KOPT-K1 (cell line): ENCODE measurements around the gene GRK3.
A peak's percentile ranks its signal among the peaks of the same experiment; 100 is the strongest.

Source experiments
- H3K27ac ChIP-seq: fragments of 200-600 bp; sonication (generic); 2 replicates; pipeline ENCODE4 v1.5.1; 2016; ENCODE audit warnings: antibody characterized with exemption, mild to moderate bottlenecking, low read depth, low read length; ENCODE audit not compliant: poor library complexity, severe bottlenecking
- H3K36me3 ChIP-seq: fragments of 200-600 bp; sonication (generic); 2 replicates; pipeline ENCODE4 v1.5.1; 2017; ENCODE audit warnings: antibody characterized with exemption, mild to moderate bottlenecking, low read length, moderate library complexity; ENCODE audit not compliant: insufficient read depth
- H3K9me3 ChIP-seq: fragments of 200-600 bp; sonication (generic); 2 replicates; pipeline ENCODE4 v1.5.1; 2017; ENCODE audit warnings: antibody characterized with exemption, low read length, mild to moderate bottlenecking; ENCODE audit not compliant: insufficient read depth, poor library complexity, severe bottlenecking

GRK3 gene

DNA sequence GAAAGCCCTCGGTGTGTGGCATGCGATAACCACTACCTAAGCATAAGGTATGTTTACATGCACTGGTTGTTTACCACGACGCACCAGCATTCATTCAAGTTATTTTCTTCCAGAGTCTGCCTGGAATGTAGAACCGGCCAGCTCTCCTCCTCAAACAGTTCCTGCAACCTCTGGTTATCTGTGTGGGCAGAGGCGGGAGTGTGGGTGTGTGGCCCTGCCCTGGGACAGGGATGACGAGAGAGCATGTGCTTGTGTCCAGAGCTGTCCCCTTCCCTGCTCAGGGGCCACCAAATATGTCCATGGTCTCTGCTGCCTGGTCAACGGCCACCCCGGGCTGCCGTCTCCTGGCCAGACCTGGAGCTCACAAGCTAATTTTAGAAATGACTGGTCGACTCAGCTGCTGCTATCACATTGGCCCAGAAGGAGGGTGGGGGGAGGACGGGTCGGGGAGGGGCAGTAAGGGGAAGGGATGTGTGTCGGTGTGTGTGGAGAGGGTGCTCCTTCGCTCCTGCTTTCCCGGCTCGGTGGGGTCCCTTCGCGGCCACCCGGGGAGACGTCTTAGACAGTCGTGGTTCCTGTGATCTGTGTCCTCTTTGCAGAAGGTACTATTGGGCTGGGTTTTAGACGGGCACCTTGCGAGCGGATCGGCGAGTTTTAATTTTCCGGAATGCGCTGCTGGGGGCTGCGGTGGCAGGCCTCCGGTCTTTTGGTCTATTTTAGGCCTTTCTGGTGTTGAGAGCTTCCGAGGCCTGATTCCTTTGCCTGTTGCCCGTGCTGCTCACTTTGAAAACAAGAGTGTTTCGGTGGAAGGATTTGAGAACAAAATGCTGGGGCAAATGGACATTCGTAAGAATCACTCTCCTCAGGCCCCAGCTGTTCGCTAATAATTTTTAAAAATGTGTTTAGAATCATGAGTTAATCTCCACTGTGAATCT is 177.5 kb downstream of the GRK3 start, which contains the start of gene MYO18B:
TSS of gene MYO18B (plus strand) at position 497 of the 935 bp plus-strand sequence. CDS start 18,905 bp downstream, outside the sequence.
- peaks cover 8% of the 10 kb centered on the region for H3K9me3 ChIP-seq
- peaks cover 39% of the 10 kb centered on the region for H3K36me3 ChIP-seq
- H3K27ac ChIP-seq, result peak within 1 kb of the TSS; percentile 99

DNA sequence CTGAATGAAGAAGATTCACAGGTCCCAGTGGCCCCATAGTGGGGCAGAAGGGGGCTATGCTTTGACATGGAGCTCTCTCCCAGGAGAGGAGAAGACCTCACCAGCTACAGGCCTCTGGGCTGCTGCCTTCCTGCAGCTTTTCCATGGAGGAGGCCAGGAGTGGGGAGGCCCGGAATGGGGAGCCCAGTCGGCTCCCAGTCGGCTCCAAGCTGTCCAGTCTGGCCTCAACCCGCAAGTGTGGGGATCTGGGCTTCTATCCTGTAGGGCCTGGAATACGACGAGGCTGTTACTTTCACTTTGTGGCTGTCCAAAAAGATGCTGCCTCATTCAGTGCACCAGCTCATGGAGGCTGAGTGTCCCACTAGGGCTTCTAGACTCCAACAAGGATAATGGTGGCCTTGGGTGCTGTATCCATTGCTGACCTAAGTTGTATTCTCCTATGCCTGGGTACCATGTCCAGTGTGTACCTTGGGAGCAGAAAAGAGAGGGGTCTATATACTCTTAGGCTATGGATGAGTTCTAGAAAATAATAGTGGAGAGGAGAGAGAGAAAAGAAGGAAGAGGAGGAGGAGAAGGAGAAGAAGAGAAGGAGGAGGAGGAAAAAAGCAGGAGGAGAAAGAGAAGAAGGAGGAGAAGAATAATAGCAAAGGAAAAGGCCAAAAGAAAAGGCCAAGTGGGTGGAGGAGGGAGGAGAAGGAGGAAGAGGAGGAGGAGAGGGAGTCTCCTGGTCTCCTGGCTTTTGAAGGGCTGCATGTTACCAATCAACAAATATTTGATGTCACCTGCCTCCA is 178.6 kb downstream of the GRK3 start:
- no peaks in the 10 kb centered on the region for H3K9me3 ChIP-seq
- peak overlapping the region; percentile 99 for H3K27ac ChIP-seq
- peaks cover 50% of the 10 kb centered on the region for H3K36me3 ChIP-seq

DNA sequence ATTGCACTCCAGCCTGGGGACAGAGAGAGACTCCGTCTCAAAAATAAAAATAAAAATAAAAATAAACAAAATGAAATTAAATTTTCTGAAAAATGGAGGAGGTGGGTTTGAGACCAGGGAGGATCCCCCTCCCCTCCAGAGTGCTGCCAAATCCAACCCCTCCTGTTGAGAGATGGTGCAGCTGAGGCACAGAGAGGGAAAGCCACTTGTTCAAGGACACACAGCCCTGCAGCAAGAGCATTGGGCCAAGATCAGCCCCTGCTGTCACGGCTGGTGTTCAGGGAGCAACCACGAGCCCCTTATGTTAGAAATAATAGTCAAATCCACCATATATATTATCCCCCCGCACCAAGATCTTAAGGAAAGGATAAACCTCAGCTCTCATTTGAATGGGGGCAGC is 180.2 kb downstream of the GRK3 start:
- peaks cover 66% of the 10 kb centered on the region for H3K36me3 ChIP-seq
- H3K9me3 ChIP-seq, result no peaks in the 10 kb centered on the region
- peak overlapping the region; percentile 99 for H3K27ac ChIP-seq

DNA sequence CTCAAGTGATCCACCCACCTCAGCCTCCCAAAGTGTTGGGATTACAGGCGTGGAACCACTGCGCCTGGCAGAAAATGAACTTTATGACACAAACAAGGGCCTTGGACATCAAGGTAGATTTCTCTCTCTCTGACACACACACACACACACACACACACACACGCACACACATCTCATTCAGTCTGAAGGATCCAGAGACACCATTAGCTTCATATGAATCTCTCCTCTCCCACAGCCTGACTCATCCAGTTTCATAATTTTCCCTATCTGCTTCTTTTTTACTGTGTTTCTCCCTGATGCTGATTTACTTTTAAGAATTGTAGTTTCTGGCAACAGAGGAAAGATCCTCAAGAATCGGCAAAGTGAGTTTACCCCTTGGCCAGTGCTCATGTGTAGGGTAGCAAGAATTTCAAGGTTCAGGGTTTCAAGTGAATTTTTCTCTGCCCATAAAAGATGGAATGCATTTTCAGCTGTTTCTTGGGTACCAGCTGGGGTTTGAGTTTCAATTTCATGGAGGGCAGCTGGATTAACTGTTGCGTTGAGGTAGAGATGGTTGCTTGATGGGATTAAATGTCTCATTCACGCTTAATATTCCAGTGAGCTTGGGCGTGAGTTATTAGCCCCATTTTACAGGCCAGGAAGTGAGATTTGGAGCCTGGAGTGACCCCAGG is 181.0 kb downstream of the GRK3 start:
- Histone ChIP-seq H3K27ac (peak overlapping the region; percentile 99), H3K9me3 (no peaks in the 10 kb centered on the region), H3K36me3 (peaks cover 74% of the 10 kb centered on the region)

DNA sequence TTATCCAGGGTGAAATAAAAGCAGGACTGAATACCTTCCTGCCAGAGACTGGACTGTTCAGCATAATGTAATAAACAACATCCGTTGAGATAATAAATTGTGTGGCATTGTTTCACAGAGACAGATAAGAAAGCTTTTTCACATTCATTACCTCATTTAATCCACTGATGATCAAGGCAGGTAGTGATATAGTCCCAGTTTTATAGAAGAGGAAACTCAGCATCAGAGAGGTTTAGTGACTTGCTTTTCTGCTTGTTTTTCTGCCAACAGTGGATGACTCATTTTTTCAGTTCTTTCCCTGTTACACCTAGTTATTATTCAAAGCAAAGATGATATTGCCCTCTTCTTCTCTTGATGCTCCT is 181.5 kb downstream of the GRK3 start:
- H3K27ac ChIP-seq, result peak overlapping the region; percentile 99
- H3K9me3 ChIP-seq, result no peaks in the 10 kb centered on the region
- H3K36me3 ChIP-seq, result peaks cover 79% of the 10 kb centered on the region

DNA sequence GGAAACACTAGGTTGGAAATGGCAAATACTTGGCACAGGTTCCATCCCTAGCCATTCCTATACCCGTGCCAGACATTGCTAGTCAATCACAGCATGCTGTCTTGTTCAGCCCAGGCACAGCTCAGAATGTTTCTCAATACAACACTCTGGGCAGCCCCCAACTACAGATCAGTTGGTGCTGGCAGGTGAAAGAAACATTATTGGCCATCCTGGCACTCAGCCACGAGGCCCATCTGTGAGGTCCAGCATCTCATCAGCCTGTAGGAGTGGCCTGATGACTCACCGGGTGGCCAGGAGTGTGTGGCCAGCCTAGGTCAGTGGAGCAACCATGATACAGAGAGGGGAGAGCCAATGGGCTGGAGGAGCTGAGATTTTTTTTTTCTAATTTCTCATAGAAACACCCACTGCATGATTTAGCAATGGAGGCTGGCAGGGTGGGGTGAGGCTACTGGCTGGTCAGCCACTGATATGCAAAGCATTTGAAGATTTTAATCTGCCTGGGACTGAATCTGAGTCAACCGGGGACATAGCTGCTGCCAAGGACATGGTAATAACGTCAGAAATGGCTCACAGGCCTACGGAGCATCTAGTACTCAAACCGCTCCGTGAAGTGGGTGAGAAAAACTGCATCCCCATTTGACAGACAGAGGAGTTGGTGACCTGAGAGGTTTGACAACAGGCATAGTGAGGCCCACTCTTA is 182.9 kb downstream of the GRK3 start:
- Histone ChIP-seq H3K9me3 (no peaks in the 10 kb centered on the region), H3K27ac (peak overlapping the region; percentile 99), H3K36me3 (peaks cover 89% of the 10 kb centered on the region)

DNA sequence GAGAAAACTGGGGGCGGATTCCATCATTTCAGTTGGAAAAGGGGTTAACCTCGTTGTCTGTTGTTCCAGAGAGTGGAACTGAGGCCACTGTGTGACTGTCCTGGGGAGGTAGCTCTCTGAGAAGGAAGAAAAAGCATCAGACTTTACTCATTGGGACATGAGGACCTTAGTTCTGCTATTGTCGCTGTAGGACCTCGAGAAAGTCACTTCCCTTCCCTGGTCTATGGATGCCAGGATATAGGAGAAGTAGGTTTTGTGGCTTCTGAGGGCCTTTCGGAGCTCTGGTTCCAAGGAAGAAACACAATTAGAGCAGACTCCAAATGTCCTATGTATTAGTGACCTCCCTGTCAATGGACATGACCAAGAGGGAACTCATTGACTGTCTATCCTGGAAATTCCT is 183.7 kb downstream of the GRK3 start:
- H3K27ac ChIP-seq, result peak overlapping the region; percentile 99
- H3K9me3 ChIP-seq, result no peaks in the 10 kb centered on the region
- H3K36me3 ChIP-seq, result peaks cover 88% of the 10 kb centered on the region

DNA sequence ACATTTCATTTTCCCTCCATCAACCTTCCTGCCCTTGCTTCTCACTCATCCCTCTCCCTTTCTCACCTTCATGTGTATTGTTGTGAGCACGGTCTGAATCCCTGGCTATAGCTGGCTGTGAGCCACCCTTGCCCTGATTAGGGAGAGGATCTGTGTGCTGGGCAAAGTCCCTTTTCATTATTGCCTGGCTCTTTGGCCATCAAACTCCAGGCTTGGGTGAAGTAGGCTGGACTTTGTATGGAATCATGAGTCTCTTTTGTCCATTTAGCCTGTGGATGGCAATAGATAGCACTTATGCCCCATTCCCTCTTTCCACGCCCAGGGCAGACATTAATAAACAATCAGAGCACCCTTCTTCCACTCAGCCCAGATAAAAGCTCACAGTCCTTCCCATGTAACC is 184.2 kb downstream of the GRK3 start:
- Histone ChIP-seq H3K27ac (peak overlapping the region; percentile 99), H3K9me3 (no peaks in the 10 kb centered on the region), H3K36me3 (peaks cover 88% of the 10 kb centered on the region)

DNA sequence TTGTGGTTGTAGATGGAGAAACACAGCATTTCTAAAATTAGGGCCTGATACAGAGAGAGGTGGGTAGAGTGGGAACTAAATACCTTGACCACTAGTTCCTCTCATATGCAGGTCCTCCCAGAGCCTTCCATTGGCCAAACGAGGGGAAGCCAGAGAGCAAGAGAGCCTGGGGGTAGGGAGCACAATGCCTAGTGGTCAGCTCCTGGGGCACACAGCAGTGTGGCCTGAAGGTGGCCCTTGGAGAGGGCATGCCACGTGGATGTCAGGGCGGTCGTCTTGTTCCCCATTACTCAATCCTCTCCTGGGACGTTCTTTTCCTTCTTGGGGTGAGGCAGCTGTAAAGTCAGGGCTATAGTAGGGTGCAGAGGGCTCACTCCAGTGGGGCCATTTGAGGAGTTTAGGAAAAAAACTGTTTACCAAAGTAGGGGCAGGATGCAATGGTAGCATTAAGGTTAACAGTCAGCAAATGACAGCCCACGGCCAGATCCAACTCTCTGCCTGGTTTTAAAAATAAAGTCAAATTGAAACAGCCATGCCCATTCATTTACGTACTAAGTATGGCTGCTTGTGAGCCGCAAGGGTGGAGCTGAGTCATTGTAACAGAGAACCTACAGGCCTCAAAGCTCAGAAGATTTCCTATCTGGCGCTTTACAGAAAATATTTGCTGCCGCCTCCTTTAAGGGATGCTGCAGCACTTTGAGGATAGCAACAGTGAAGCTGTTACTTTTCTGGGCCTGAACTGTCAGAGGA is 185.1 kb downstream of the GRK3 start:
- Histone ChIP-seq H3K9me3 (no peaks in the 10 kb centered on the region), H3K36me3 (peaks cover 91% of the 10 kb centered on the region), H3K27ac (peak overlapping the region; percentile 99)

DNA sequence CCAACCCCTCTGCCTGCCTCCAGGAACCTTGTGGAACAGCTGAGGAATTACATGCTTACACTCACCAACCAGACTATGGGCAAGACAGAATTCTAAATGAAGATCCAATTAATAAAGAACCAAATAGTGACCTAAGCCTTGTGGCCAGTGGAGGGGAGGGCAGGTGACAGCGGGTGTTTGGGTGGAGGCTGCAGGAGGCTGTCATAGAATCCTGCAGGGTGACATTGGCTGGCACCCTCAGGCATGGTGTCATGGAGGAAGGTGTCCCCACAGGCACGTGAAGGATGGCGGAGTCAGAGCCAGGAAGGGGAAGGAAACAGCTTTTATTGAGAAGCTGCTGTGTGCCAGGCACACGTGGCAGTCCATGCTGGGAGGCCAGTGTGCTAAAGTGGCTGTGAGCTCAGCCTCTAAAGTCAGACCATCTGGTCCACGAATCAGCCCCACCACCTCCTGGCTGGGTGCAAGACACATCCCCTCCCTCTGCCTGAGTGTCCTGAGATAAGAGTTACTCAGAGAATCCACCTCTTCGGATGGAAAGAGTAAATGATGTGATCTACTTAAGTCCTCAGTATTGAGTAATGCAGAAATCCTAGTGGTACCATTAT is 186.2 kb downstream of the GRK3 start:
- H3K27ac ChIP-seq, result peak overlapping the region; percentile 99
- peaks cover 92% of the 10 kb centered on the region for H3K36me3 ChIP-seq
- H3K9me3 ChIP-seq, result peaks cover 4% of the 10 kb centered on the region

DNA sequence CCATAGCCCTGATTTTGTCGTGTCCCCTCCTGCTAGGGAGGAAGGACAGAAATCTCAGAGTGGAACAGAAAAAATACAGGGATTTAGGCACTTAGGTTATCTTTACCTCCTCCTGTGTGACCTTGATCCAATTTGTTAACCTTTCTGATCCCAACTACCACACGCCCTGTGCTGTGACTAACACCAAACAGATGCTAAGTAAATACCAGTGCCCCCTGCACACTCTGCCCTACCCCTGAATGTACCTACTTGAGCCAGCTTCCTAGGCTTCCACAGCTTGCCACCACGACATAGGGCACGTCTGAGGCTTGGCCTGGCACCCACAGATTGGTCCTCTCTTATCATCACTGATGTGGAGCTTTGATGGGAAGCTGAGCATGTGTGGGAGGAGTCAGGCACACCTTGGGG is 186.7 kb downstream of the GRK3 start:
- Histone ChIP-seq H3K9me3 (peaks cover 4% of the 10 kb centered on the region), H3K27ac (peak overlapping the region; percentile 99)

DNA sequence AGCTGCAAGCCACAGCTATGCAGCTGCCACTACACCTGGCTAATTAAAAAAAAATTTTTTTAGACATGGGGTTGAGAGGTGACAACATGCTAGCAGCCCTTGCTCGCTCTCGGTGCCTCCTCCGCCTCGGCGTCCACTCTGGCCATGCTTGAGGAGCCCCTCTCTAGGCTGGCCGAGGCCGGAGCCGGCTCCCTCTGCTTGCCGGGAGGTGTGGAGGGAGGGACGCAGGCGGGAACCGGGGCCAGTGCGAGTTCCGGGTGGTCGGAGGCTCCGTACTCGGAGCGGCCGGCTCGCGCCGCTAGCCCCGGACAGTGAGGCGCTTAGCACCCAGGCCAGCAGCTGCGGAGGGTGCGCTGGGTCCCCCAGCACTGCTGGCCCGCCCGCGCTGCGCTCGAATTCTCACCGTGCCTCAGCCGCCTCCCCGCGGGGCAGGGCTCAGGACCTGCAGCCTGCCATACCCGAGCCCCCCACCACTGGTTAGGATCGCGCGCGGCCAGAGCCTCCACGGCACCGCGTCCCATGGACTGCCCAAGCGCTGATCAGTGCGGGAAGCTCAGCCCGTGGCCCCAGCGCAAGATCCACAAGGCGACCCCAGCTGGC is 188.2 kb downstream of the GRK3 start:
- H3K9me3 ChIP-seq, result peaks cover 4% of the 10 kb centered on the region

More for the DNA sequence above, 186.7 kb downstream of the GRK3 start:
- H3K36me3 ChIP-seq, result peaks cover 92% of the 10 kb centered on the region

DNA sequence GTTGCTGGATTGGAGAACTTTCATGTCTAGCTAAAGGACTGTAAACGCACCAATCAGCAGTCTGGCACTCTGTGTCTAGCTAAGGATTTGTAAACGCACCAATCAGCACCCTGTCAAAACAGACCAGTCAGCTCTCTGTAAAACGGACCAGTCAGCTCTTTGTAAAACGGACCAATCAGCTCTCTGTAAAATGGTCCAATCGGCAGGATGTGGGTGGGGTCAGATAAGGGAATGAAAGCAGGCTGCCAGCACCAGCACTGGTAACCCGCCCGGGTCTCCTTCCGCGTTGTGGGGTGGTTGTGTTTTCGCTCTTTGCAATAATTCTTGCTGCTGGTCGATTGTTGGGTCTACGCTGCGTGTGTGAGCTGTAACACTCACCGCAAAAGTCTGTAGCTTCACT is 188.8 kb downstream of the GRK3 start:
- peak overlapping the region; percentile 61 for H3K27ac ChIP-seq
- peaks cover 94% of the 10 kb centered on the region for H3K36me3 ChIP-seq

More for the DNA sequence above, 188.2 kb downstream of the GRK3 start:
- Histone ChIP-seq H3K27ac (peak overlapping the region; percentile 40), H3K36me3 (peaks cover 94% of the 10 kb centered on the region)

More for the DNA sequence above, 188.8 kb downstream of the GRK3 start:
- peaks cover 4% of the 10 kb centered on the region for H3K9me3 ChIP-seq
